GM23338 (cell line): ENCODE measurements around the gene CNST.

Experiments
- CREB1 ChIP-seq: fragments of 250-450 bp; sonication (Bioruptor Pico); IDR thresholded peaks from 2 replicates; pipeline ENCODE4 v1.5.0; 2020; ENCODE audit warnings: low read depth, mild to moderate bottlenecking, moderate library complexity
- CTCF ChIP-seq, 2 experiments: fragments of 200-600 bp in 1 of 2; sonication (generic) in 1 of 2; conservative IDR thresholded peaks; 2 replicates each; pipeline versions ENCODE4 v1.5.1 to v1.6.1; 2016 to 2017; ENCODE audit warnings: antibody characterized with exemption in 2 of 2, low read depth in 2 of 2, mild to moderate bottlenecking in 2 of 2, moderate library complexity in 1 of 2
- ETS1 ChIP-seq: IDR thresholded peaks from 2 replicates; pipeline ENCODE4 v1.6.1; 2016; ENCODE audit warnings: antibody characterized with exemption
- EZH2 ChIP-seq: fragments of 200-600 bp; sonication (generic); IDR thresholded peaks from one replicate; pipeline ENCODE4 v1.8.0; 2017; ENCODE audit warnings: antibody characterized with exemption, mild to moderate bottlenecking, low read depth; ENCODE audit not compliant: unreplicated experiment
- EZH2phosphoT487 ChIP-seq: fragments of 200-600 bp; sonication (generic); IDR thresholded peaks from one replicate; pipeline ENCODE4 v1.8.1; 2018; ENCODE audit warnings: antibody characterized with exemption; ENCODE audit not compliant: unreplicated experiment
- NANOG ChIP-seq: IDR thresholded peaks from 2 replicates; pipeline ENCODE4 v1.6.1; 2016; ENCODE audit warnings: antibody characterized with exemption, borderline replicate concordance
- POLR2AphosphoS5 ChIP-seq: IDR thresholded peaks from 2 replicates; pipeline ENCODE4 v1.6.1; 2016; ENCODE audit warnings: antibody characterized with exemption, low read depth
- REST ChIP-seq: IDR thresholded peaks from one replicate; pipeline ENCODE4 v1.6.1; 2018; ENCODE audit warnings: antibody characterized with exemption; ENCODE audit not compliant: unreplicated experiment
- ZNF114 ChIP-seq: fragments of 250-450 bp; sonication (Bioruptor Pico); IDR thresholded peaks from 2 replicates; pipeline ENCODE4 v1.5.0; 2020; ENCODE audit warnings: mild to moderate bottlenecking, moderate library complexity

- TF ChIP-seq CTCF (conservative IDR thresholded peaks at IDR 0.05; ENCODE audit: low read depth in 2 of 2) (no peak), REST (no peak), CREB1 (CRISPR knock-in tag) (no peak), EZH2phosphoT487 (no peak), NANOG (no peak), ETS1 (no peak), EZH2 (no peak), POLR2AphosphoS5 (no peak), ZNF114 (no peak)
Measured at GRCh38 chr1:246640747-246641146, 74.5 kb downstream of the CNST start.
